Fibroblast of lung (primary cell): ENCODE results near the gene AGAP1. TPM values are rescaled to one million over a fixed set of nuclear protein-coding genes. Genes with fewer than 3 reads are reported as not detected.

Source experiments
- DNase-seq, 2 donors: peaks; one replicate each; pipeline versions ENCODE4 v3.0.0 to v3.0.0-alpha.2; 2010; ENCODE audit warnings: low read depth in 2 of 2
- H2AFZ ChIP-seq: 2 replicates; pipeline ENCODE4 v1.5.1; 2012; ENCODE audit warnings: low read length, control low read depth, inconsistent platforms
- H3K27ac ChIP-seq: 2 replicates; pipeline ENCODE4 v1.5.1; 2011; ENCODE audit warnings: low read length, control low read depth; ENCODE audit not compliant: insufficient read depth
- H3K27me3 ChIP-seq: 2 replicates; pipeline ENCODE4 v1.5.1; 2011; ENCODE audit warnings: mild to moderate bottlenecking, low read length; ENCODE audit not compliant: control insufficient read depth, insufficient read depth
- H3K36me3 ChIP-seq: 2 replicates; pipeline ENCODE4 v1.5.1; 2011; ENCODE audit warnings: low read length; ENCODE audit not compliant: control insufficient read depth, insufficient read depth
- H3K4me1 ChIP-seq: 2 replicates; pipeline ENCODE4 v1.5.1; 2011; ENCODE audit warnings: low read length; ENCODE audit not compliant: control insufficient read depth, insufficient read depth; ENCODE audit errors: extremely low read depth
- H3K4me2 ChIP-seq: 2 replicates; pipeline ENCODE4 v1.5.1; 2011; ENCODE audit warnings: low read length, control low read depth; ENCODE audit not compliant: insufficient read depth; ENCODE audit errors: extremely low read depth
- H3K4me3 ChIP-seq, 4 experiments: fragments of 200-600 bp in 1 of 4; sonication (generic) in 1 of 4; replicated peaks in 1 of 4; 2 replicates each; pipeline ENCODE4 v1.5.1; 2011 to 2016; ENCODE audit warnings: low read length in 4 of 4, low read depth in 3 of 4, mild to moderate bottlenecking in 3 of 4, control low read depth in 2 of 4, inconsistent platforms in 1 of 4, mixed read lengths in 1 of 4; ENCODE audit not compliant: insufficient read depth in 1 of 4; ENCODE audit errors: control extremely low read depth in 1 of 4
- H3K79me2 ChIP-seq: 2 replicates; pipeline ENCODE4 v1.5.1; 2012; ENCODE audit warnings: mild to moderate bottlenecking, low read length, inconsistent platforms; ENCODE audit not compliant: control insufficient read depth, insufficient read depth
- H3K9ac ChIP-seq: 2 replicates; pipeline ENCODE4 v1.5.1; 2011; ENCODE audit warnings: mild to moderate bottlenecking, low read length, control low read depth; ENCODE audit not compliant: insufficient read depth
- H3K9me3 ChIP-seq: 2 replicates; pipeline ENCODE4 v1.5.1; 2012; ENCODE audit warnings: low read depth, low read length; ENCODE audit not compliant: control insufficient read depth, insufficient read depth
- H4K20me1 ChIP-seq: 2 replicates; pipeline ENCODE4 v1.5.1; 2011; ENCODE audit warnings: low read length; ENCODE audit not compliant: control insufficient read depth, insufficient read depth; ENCODE audit errors: extremely low read depth
- EZH2 ChIP-seq: IDR thresholded peaks from 2 replicates; pipeline ENCODE4 v1.5.1; 2012; ENCODE audit warnings: low read length, control low read depth, mild to moderate bottlenecking; ENCODE audit errors: missing control alignments
- polyA plus RNA-seq, 2 donors: library from polyadenylated mRNA; depleted of rRNA in 1 of 2; stranded (reverse) in 1 of 2; unstranded in 1 of 2; fragments of >200 nt; gene quantifications; 2 replicates each; pipeline ENCODE4 v1.2.1, GENCODE V29; 2011 to 2012; ENCODE audit warnings: missing spikeins in 1 of 2
- total RNA-seq: library from RNA; depleted of rRNA; stranded (reverse); fragments of >200 nt; gene quantifications from 2 replicates; pipeline ENCODE4 v1.2.1, GENCODE V29; 2014
- TF ChIP-seq, protein P1 (sequence below), 2 donors: IDR thresholded peaks in 1 of 2; conservative IDR thresholded peaks in 1 of 2; 1 replicate in 1 of 2; 2 replicates in 1 of 2; pipeline ENCODE4 v1.5.1; 2011 to 2012; ENCODE audit warnings: low read length in 2 of 2, control low read depth in 1 of 2, inconsistent platforms in 1 of 2, low read depth in 1 of 2, mild to moderate bottlenecking in 1 of 2

AGAP1 gene
- total and polyA plus RNA-seq, 2 donors (not counting 1 experiment from before 2014, with no cell fraction given): 10.6 to 14.0 TPM

GRCh38 chr2:236049981-236050380 lies 556.1 kb downstream of the AGAP1 start:
- no peak for TF ChIP-seq EZH2
- TF ChIP-seq, protein P1, sequence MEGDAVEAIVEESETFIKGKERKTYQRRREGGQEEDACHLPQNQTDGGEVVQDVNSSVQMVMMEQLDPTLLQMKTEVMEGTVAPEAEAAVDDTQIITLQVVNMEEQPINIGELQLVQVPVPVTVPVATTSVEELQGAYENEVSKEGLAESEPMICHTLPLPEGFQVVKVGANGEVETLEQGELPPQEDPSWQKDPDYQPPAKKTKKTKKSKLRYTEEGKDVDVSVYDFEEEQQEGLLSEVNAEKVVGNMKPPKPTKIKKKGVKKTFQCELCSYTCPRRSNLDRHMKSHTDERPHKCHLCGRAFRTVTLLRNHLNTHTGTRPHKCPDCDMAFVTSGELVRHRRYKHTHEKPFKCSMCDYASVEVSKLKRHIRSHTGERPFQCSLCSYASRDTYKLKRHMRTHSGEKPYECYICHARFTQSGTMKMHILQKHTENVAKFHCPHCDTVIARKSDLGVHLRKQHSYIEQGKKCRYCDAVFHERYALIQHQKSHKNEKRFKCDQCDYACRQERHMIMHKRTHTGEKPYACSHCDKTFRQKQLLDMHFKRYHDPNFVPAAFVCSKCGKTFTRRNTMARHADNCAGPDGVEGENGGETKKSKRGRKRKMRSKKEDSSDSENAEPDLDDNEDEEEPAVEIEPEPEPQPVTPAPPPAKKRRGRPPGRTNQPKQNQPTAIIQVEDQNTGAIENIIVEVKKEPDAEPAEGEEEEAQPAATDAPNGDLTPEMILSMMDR (conservative IDR thresholded peaks at IDR 0.05 in 1 of 2, IDR thresholded peaks at IDR 0.05 in 1 of 2; ENCODE audit: low read depth in 1 of 2, low read length in 2 of 2): no peak
- H3K4me2 ChIP-seq: no peak overlapping the region
- H3K4me1 ChIP-seq: no peaks in the 10 kb centered on the region
- no peaks in the 10 kb centered on the region for H4K20me1 ChIP-seq
- no peaks in the 10 kb centered on the region for H3K36me3 ChIP-seq
- H3K27me3 ChIP-seq: no peaks in the 10 kb centered on the region
- H3K9me3 ChIP-seq: no peaks in the 10 kb centered on the region
- no peak overlapping the region for H3K4me3 ChIP-seq
- no peaks in the 10 kb centered on the region for H3K79me2 ChIP-seq
- H2AFZ ChIP-seq: no peak overlapping the region
- no peak for DNase-seq
- H3K9ac ChIP-seq: no peak overlapping the region
- H3K27ac ChIP-seq: no peak overlapping the region

- no peaks in the 10 kb centered on the region for H3K27me3 ChIP-seq
- H3K4me1 ChIP-seq: no peaks in the 10 kb centered on the region
- no peaks in the 10 kb centered on the region for H3K79me2 ChIP-seq
- H4K20me1 ChIP-seq: no peaks in the 10 kb centered on the region
- TF ChIP-seq, protein P1 (conservative IDR thresholded peaks at IDR 0.05 in 1 of 2, IDR thresholded peaks at IDR 0.05 in 1 of 2; ENCODE audit: low read depth in 1 of 2, low read length in 2 of 2): no peak
- TF ChIP-seq EZH2: no peak
- no peaks in the 10 kb centered on the region for H3K36me3 ChIP-seq
- H3K9ac ChIP-seq: no peak overlapping the region
- H3K4me2 ChIP-seq: no peak overlapping the region
- no peak overlapping the region for H3K4me3 ChIP-seq
- no peaks in the 10 kb centered on the region for H3K9me3 ChIP-seq
- no peak overlapping the region for H3K27ac ChIP-seq
- no peak overlapping the region for H2AFZ ChIP-seq
- no peak for DNase-seq
Observed at GRCh38 chr2:236051351-236051750, 557.5 kb downstream of the AGAP1 start.

GRCh38 chr2:236051806-236052205 lies 558.0 kb downstream of the AGAP1 start:
- Histone ChIP-seq H4K20me1 (no peaks in the 10 kb centered on the region), H3K4me2 (no peak overlapping the region), H3K27me3 (no peaks in the 10 kb centered on the region), H3K4me1 (no peaks in the 10 kb centered on the region), H3K36me3 (no peaks in the 10 kb centered on the region), H2AFZ (no peak overlapping the region), H3K4me3 (no peak overlapping the region), H3K27ac (no peak overlapping the region), H3K79me2 (no peaks in the 10 kb centered on the region), H3K9ac (no peak overlapping the region), H3K9me3 (no peaks in the 10 kb centered on the region)
- DNase-seq: no peak
- TF ChIP-seq, protein P1 (conservative IDR thresholded peaks at IDR 0.05 in 1 of 2, IDR thresholded peaks at IDR 0.05 in 1 of 2; ENCODE audit: low read depth in 1 of 2, low read length in 2 of 2): no peak
- no peak for TF ChIP-seq EZH2
